Lung (tissue), 12 donors: ENCODE measurements around the gene PTPRD. TPM values are rescaled to one million over a fixed set of nuclear protein-coding genes. Genes with fewer than 3 reads are reported as not detected.
A peak's percentile ranks its signal among the peaks of the same experiment; 100 is the strongest.

Experiments used
- ATAC-seq: fragments of 200-7000 bp; cut with Tn5 transposase; one replicate; pipeline ENCODE4 v1.9.1; 2020; ENCODE audit warnings: moderate number of reproducible peaks; ENCODE audit not compliant: insufficient read depth, low FRiP score
- DNase-seq, 3 donors: peaks; one replicate each; pipeline ENCODE4 v3.0.0-alpha.2; 2013 to 2017
- H3K27ac ChIP-seq, 2 donors: one replicate each; pipeline ENCODE4 v1.5.1; 2013; ENCODE audit warnings: mild to moderate bottlenecking in 2 of 2, moderate library complexity in 2 of 2, control low read depth in 1 of 2, inconsistent platforms in 1 of 2, low read depth in 1 of 2, low read length in 1 of 2
- H3K27me3 ChIP-seq, 3 donors: one replicate each; pipeline ENCODE4 v1.5.1; 2013; ENCODE audit warnings: low read length in 2 of 3; ENCODE audit not compliant: control insufficient read depth in 3 of 3, insufficient read depth in 3 of 3
- H3K36me3 ChIP-seq, 4 donors: one replicate each; pipeline ENCODE4 v1.5.1; 2013; ENCODE audit warnings: low read length in 4 of 4, mild to moderate bottlenecking in 1 of 4, moderate library complexity in 1 of 4; ENCODE audit not compliant: control insufficient read depth in 4 of 4, insufficient read depth in 4 of 4
- H3K4me1 ChIP-seq, 5 donors: one replicate each; pipeline ENCODE4 v1.5.1; 2013; ENCODE audit warnings: low read length in 5 of 5, mild to moderate bottlenecking in 2 of 5, moderate library complexity in 1 of 5; ENCODE audit not compliant: control insufficient read depth in 5 of 5, insufficient read depth in 5 of 5
- H3K4me3 ChIP-seq: one replicate; pipeline ENCODE4 v1.5.1; 2013; ENCODE audit warnings: mild to moderate bottlenecking, control low read depth, moderate library complexity
- H3K9ac ChIP-seq, 2 donors: one replicate each; pipeline ENCODE4 v1.5.1; 2013; ENCODE audit warnings: low read length in 2 of 2, control low read depth in 1 of 2; ENCODE audit not compliant: insufficient read depth in 1 of 2
- H3K9me3 ChIP-seq, 4 donors: one replicate each; pipeline ENCODE4 v1.5.1; 2013; ENCODE audit warnings: low read length in 3 of 4, mild to moderate bottlenecking in 1 of 4, moderate library complexity in 1 of 4; ENCODE audit not compliant: control insufficient read depth in 4 of 4, insufficient read depth in 3 of 4
- CTCF ChIP-seq: IDR thresholded peaks from 2 replicates; pipeline ENCODE4 v1.5.1; 2012; ENCODE audit warnings: mild to moderate bottlenecking; ENCODE audit errors: control extremely low read depth, extremely low read depth
- WGBS, 2 donors: extraction: QIAGEN DNeasy Blood & Tissue Kit; methylation state at CpG; one replicate each; pipeline ENCODE4 v1.1.7; 2013; 5-methylcytosine and 5-hydroxymethylcytosine counted together
- polyA plus RNA-seq, 2 donors: library from polyadenylated mRNA; stranded (reverse); fragments of 200-250 nt; gene quantifications; one replicate each; pipeline ENCODE4 v1.2.1, GENCODE V29; 2013
- total RNA-seq, 2 donors: library from RNA; depleted of rRNA in 1 of 2; stranded (reverse); fragments of >200 nt in 1 of 2; gene quantifications; one replicate each; pipeline ENCODE4 v1.2.1, GENCODE V29; 2014 to 2021
- donor health status: control.
- donor health status: control.
- donor health status: Bipolar disorder and iron deficiency.
- donor health status: healthy.
- donor health status: DM: yes; HTN: yes; CAD: no.

The PTPRD gene
- total and polyA plus RNA-seq, 4 donors = 1.9 to 145 (median 13.7) TPM

- H3K9ac ChIP-seq = no peak overlapping the region
- peaks cover 0 to 6% (median 0%) of the 10 kb centered on the region in 5 donors for H3K4me1 ChIP-seq
- no peaks in the 10 kb centered on the region for H3K9me3 ChIP-seq
- DNase-seq = peak in 2 of 3 donors; percentile 6 to 38
- no peak for TF ChIP-seq CTCF
- no peaks in the 10 kb centered on the region for H3K27me3 ChIP-seq
- ATAC-seq = no peak
- H3K4me3 ChIP-seq = no peak overlapping the region
- WGBS, 2 donors = 23 to 26% methylated on average over 4 of the region's 4 CpGs
- no peaks in the 10 kb centered on the region for H3K36me3 ChIP-seq
- H3K27ac ChIP-seq = no peak overlapping the region
Measured at GRCh38 chr9:10005206-10005605, 607.6 kb downstream of the PTPRD start.

GRCh38 chr9:10003047-10003446 is 609.8 kb downstream of the PTPRD start:
- no peak for TF ChIP-seq CTCF
- DNase-seq (no peak), ATAC-seq (no peak)
- Histone ChIP-seq H3K4me1 (peaks cover 0 to 6% (median 0%) of the 10 kb centered on the region in 5 donors), H3K4me3 (no peak overlapping the region), H3K9me3 (no peaks in the 10 kb centered on the region), H3K27ac (no peak overlapping the region), H3K36me3 (no peaks in the 10 kb centered on the region), H3K27me3 (no peaks in the 10 kb centered on the region), H3K9ac (no peak overlapping the region)

GRCh38 chr9:10000669-10001068 is 612.1 kb downstream of the PTPRD start:
- Histone ChIP-seq H3K36me3 (no peaks in the 10 kb centered on the region), H3K4me3 (no peak overlapping the region), H3K9me3 (no peaks in the 10 kb centered on the region), H3K27ac (no peak overlapping the region), H3K4me1 (peaks cover 0 to 6% (median 0%) of the 10 kb centered on the region in 5 donors), H3K9ac (no peak overlapping the region), H3K27me3 (no peaks in the 10 kb centered on the region)
- WGBS, 2 donors = 87 to 92% methylated on average over 9 of the region's 9 CpGs
- no peak for ATAC-seq
- DNase-seq = no peak
- no peak for TF ChIP-seq CTCF
